Gastrocnemius medialis (tissue), 4 donors: ENCODE measurements around the gene PGM2L1.

Experiments used
- CTCF ChIP-seq, 5 experiments: fragments of 450-650 bp in 3 of 5; fragments of 200-600 bp in 2 of 5; sonication (generic) in 2 of 5; IDR thresholded peaks in 4 of 5; conservative IDR thresholded peaks in 1 of 5; 1 replicate in 4 of 5; 2 replicates in 1 of 5; pipeline ENCODE4 v1.5.1; 2016 to 2019; ENCODE audit warnings: antibody characterized with exemption in 5 of 5, mild to moderate bottlenecking in 3 of 5, moderate library complexity in 3 of 5
- POLR2A ChIP-seq, 2 donors: fragments of 450-650 bp; IDR thresholded peaks; one replicate each; pipeline ENCODE4 v1.6.1; 2017; ENCODE audit warnings: antibody characterized with exemption in 2 of 2, mild to moderate bottlenecking in 2 of 2, moderate library complexity in 2 of 2

GRCh38 chr11:74418509-74418895, 20.3 kb upstream of the PGM2L1 start:
- no peak for TF ChIP-seq POLR2A (IDR thresholded peaks at IDR 0.05)
- no peak for TF ChIP-seq CTCF (IDR thresholded peaks at IDR 0.05 in 4 of 5, conservative IDR thresholded peaks at IDR 0.05 in 1 of 5)
